D721Med (cell line): ENCODE measurements around the gene MARK2.

Experiments used
- DNase-seq: peaks from one replicate; pipeline ENCODE4 v3.0.0; 2011; ENCODE audit warnings: low spot score; ENCODE audit not compliant: insufficient read length
- FAIRE-seq: peaks from 2 replicates; lab custom pipeline; 2011; peaks lifted over from hg19 to GRCh38; lab: Jason Lieb, UNC
- CTCF ChIP-seq: IDR thresholded peaks from 2 replicates; pipeline ENCODE4 v1.5.1; 2012; ENCODE audit warnings: mild to moderate bottlenecking, control low read depth; ENCODE audit not compliant: insufficient read depth; ENCODE audit errors: missing control alignments

MARK2 gene

GRCh38 chr11:63872800-63873197 lies 33.9 kb downstream of the MARK2 start:
- no peak for TF ChIP-seq CTCF
- DNase-seq (no peak), FAIRE-seq (no peak)

- DNase-seq (peak; percentile 4), FAIRE-seq (no peak)
- TF ChIP-seq CTCF, result no peak
Measured at GRCh38 chr11:63873311-63873710, 34.4 kb downstream of the MARK2 start.

GRCh38 chr11:63874511-63874910 lies 35.6 kb downstream of the MARK2 start:
- no peak for TF ChIP-seq CTCF
- DNase-seq (no peak), FAIRE-seq (no peak)

- TF ChIP-seq CTCF, result no peak
- FAIRE-seq (no peak), DNase-seq (no peak)
Measured at GRCh38 chr11:63875506-63876065, 36.7 kb downstream of the MARK2 start.

- TF ChIP-seq CTCF, result no peak
- DNase-seq (no peak), FAIRE-seq (no peak)
Measured at GRCh38 chr11:63876616-63877015, 37.7 kb downstream of the MARK2 start.

- DNase-seq (no peak), FAIRE-seq (no peak)
- no peak for TF ChIP-seq CTCF
Measured at GRCh38 chr11:63877658-63878241, 38.8 kb downstream of the MARK2 start.
